ENCODE measurements around the gene BEST3.

The BEST3 gene

GRCh38 chr12:69703146-69703642, 4.1 kb upstream of the BEST3 start:
- H3K36me3 ChIP-seq (ENCODE audit: insufficient read depth, low read length): no peaks in the 10 kb centered on the region
- no peaks in the 10 kb centered on the region for H3K9me3 ChIP-seq (ENCODE audit: control insufficient read depth, insufficient read depth, low read length)
- no peak overlapping the region for H3K9ac ChIP-seq (ENCODE audit: low read depth, low read length)
- H3K4me1 ChIP-seq (ENCODE audit: insufficient read depth, low read length): no peaks in the 10 kb centered on the region

DNA sequence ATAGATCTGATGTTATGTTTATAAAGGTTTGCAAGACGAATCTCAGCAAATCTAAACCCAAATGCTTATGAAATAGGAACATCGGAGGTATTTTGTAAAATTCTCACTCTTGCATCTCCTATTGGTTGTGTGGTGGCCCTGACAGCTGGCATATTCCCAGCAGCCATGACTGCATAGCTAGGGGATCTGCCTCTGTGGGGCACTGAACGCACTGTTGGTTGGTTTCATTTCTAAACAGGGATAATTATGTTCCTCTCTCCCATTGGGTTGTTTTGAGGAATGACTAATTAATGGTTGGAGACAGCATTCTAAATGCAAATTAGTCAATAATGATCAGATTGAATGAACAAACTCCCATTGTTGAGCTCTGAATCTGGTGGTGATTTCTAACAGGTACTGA, 2.7 kb upstream of the BEST3 start:
- H3K9ac ChIP-seq (ENCODE audit: low read depth, low read length): no peak overlapping the region
- H3K9me3 ChIP-seq (ENCODE audit: control insufficient read depth, insufficient read depth, low read length): no peaks in the 10 kb centered on the region
- H3K4me1 ChIP-seq (ENCODE audit: insufficient read depth, low read length): no peaks in the 10 kb centered on the region
- H3K36me3 ChIP-seq (ENCODE audit: insufficient read depth, low read length): no peaks in the 10 kb centered on the region

GRCh38 chr12:69698054-69698453, 1.0 kb downstream of the BEST3 start:
- Histone ChIP-seq H3K4me1 (ENCODE audit: insufficient read depth, low read length) (no peaks in the 10 kb centered on the region), H3K36me3 (ENCODE audit: insufficient read depth, low read length) (no peaks in the 10 kb centered on the region), H3K9me3 (ENCODE audit: control insufficient read depth, insufficient read depth, low read length) (no peaks in the 10 kb centered on the region), H3K9ac (ENCODE audit: low read depth, low read length) (no peak overlapping the region)

GRCh38 chr12:69694123-69694522, 5.0 kb downstream of the BEST3 start:
- no peak overlapping the region for H3K9ac ChIP-seq (ENCODE audit: low read depth, low read length)
- H3K9me3 ChIP-seq (ENCODE audit: control insufficient read depth, insufficient read depth, low read length): no peaks in the 10 kb centered on the region
- H3K4me1 ChIP-seq (ENCODE audit: insufficient read depth, low read length): peaks cover 12% of the 10 kb centered on the region
- H3K36me3 ChIP-seq (ENCODE audit: insufficient read depth, low read length): no peaks in the 10 kb centered on the region

- no peaks in the 10 kb centered on the region for H3K9me3 ChIP-seq (ENCODE audit: control insufficient read depth, insufficient read depth, low read length)
- H3K36me3 ChIP-seq (ENCODE audit: insufficient read depth, low read length): no peaks in the 10 kb centered on the region
- H3K9ac ChIP-seq (ENCODE audit: low read depth, low read length): no peak overlapping the region
- H3K4me1 ChIP-seq (ENCODE audit: insufficient read depth, low read length): peaks cover 33% of the 10 kb centered on the region
These were observed 9.5 kb downstream of the BEST3 start for GRCh38 chr12:69689638-69690037.

DNA sequence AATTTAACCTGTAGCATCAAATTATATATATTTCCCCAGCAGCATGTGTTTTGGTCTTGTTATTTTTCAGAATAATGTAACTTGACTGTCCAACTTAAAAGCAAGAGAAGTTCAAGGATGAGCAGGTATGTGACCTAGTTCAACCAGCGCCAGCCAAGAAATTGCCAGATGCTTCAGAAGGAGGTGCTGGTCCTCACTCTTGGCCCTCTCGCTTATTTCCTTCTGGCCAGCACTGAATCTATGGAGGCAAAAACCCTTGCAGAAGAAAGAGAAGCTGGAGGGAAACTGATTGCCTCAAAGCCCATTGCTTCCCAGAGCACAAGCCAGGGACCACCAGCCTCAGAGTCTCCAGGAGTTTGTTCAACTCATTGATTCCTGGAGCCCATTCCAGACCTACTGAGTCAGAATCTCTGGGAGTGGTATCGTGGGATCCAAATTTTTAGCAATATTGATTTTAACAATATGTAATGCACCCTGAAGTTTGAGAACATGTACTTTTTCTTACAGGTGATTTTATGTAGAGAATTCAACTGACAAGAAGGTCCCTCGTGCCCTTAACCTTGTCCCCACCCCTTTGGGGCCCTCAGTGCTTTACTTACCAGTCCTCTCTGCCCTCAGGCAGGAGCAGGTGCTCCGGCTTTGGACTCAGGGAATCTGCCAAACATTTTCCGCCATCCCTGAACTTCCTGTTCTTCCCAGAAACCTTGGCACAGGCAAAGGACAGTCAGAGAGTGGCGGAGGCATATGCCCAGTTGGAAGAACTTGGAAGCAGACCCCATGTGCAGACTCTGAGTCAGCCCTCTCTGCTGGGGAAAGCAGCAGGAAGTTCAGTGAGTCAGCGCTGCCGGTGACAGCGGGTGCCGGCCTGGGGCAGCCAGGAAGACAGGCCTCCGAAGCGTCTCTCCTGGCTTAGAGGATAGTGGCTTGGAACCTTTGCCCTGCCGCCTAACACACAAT, 10.4 kb downstream of the BEST3 start:
- Histone ChIP-seq H3K36me3 (ENCODE audit: insufficient read depth, low read length) (no peaks in the 10 kb centered on the region), H3K4me1 (ENCODE audit: insufficient read depth, low read length) (peaks cover 39% of the 10 kb centered on the region), H3K9me3 (ENCODE audit: control insufficient read depth, insufficient read depth, low read length) (no peaks in the 10 kb centered on the region), H3K9ac (ENCODE audit: low read depth, low read length) (no peak overlapping the region)

GRCh38 chr12:69688021-69688420, 11.1 kb downstream of the BEST3 start:
- no peaks in the 10 kb centered on the region for H3K9me3 ChIP-seq (ENCODE audit: control insufficient read depth, insufficient read depth, low read length)
- H3K4me1 ChIP-seq (ENCODE audit: insufficient read depth, low read length): peaks cover 39% of the 10 kb centered on the region
- no peak overlapping the region for H3K9ac ChIP-seq (ENCODE audit: low read depth, low read length)
- H3K36me3 ChIP-seq (ENCODE audit: insufficient read depth, low read length): no peaks in the 10 kb centered on the region

DNA sequence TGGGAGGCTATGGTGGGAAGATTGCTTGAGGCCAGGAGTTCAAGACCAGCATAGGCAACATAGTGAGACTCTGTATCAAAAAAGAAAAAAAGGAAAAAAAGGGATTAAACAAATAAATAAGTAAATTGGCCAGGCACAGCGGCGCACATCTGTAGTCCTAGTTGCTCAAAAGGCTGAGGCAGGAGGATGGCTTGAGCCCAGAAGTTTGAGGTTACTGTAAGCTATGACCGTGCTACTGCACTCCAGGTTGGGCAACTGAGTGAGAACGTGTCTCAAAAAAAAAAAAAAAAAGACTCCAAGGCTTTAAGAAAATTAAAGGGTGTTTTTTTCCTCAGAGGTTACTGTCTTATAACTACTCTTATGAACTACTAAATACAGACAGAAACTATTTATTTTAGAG, 11.7 kb downstream of the BEST3 start:
- Histone ChIP-seq H3K4me1 (ENCODE audit: insufficient read depth, low read length) (peaks cover 39% of the 10 kb centered on the region), H3K9me3 (ENCODE audit: control insufficient read depth, insufficient read depth, low read length) (no peaks in the 10 kb centered on the region), H3K36me3 (ENCODE audit: insufficient read depth, low read length) (no peaks in the 10 kb centered on the region), H3K9ac (ENCODE audit: low read depth, low read length) (no peak overlapping the region)

GRCh38 chr12:69686731-69687130, 12.4 kb downstream of the BEST3 start:
- no peak overlapping the region for H3K9ac ChIP-seq (ENCODE audit: low read depth, low read length)
- no peaks in the 10 kb centered on the region for H3K36me3 ChIP-seq (ENCODE audit: insufficient read depth, low read length)
- H3K9me3 ChIP-seq (ENCODE audit: control insufficient read depth, insufficient read depth, low read length): no peaks in the 10 kb centered on the region
- peaks cover 39% of the 10 kb centered on the region for H3K4me1 ChIP-seq (ENCODE audit: insufficient read depth, low read length)

DNA sequence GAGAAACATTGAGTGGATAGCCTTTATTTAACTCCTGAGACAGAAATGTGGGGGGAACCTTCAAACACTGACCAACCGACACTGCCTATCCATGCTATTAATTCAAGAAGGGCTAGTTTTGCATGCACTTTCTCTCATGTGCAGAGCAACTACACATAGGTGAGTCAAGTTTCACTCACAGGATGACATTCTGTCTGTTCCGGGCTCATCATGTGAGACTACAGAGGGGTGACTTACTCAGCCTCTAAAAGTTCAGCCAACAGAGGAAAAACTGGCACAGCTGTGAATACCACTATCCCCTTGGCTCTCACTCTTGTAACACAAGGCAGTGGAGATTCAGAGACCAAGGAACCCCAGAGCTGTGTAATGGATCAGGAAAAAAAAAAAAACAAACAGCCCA, 13.3 kb downstream of the BEST3 start:
- Histone ChIP-seq H3K9me3 (ENCODE audit: control insufficient read depth, insufficient read depth, low read length) (no peaks in the 10 kb centered on the region), H3K9ac (ENCODE audit: low read depth, low read length) (no peak overlapping the region), H3K4me1 (ENCODE audit: insufficient read depth, low read length) (peaks cover 39% of the 10 kb centered on the region), H3K36me3 (ENCODE audit: insufficient read depth, low read length) (no peaks in the 10 kb centered on the region)

DNA sequence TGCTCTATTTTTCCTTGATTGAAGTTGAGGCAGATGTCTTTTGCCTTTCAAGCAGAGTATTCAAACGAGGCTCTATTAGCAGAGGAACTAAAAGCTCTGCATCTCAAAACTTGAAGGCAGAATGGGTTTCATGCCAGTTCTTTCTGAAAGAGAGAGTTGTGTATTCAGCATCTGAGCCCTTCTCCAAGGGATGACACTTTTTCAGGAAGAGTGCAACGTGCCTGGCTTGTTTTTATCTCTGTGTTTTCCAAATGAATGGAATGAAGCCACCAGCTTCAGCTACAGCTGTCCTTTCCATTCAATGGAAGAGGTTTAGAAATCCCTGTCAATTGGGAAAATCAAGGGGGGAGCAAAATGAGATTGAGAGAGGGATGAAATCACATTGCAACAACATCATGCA, 14.6 kb downstream of the BEST3 start:
- H3K36me3 ChIP-seq (ENCODE audit: insufficient read depth, low read length): no peaks in the 10 kb centered on the region
- peaks cover 29% of the 10 kb centered on the region for H3K4me1 ChIP-seq (ENCODE audit: insufficient read depth, low read length)
- no peak overlapping the region for H3K9ac ChIP-seq (ENCODE audit: low read depth, low read length)
- H3K9me3 ChIP-seq (ENCODE audit: control insufficient read depth, insufficient read depth, low read length): no peaks in the 10 kb centered on the region

GRCh38 chr12:69682110-69682755, 16.9 kb downstream of the BEST3 start:
- Histone ChIP-seq H3K9me3 (ENCODE audit: control insufficient read depth, insufficient read depth, low read length) (no peaks in the 10 kb centered on the region), H3K36me3 (ENCODE audit: insufficient read depth, low read length) (no peaks in the 10 kb centered on the region), H3K9ac (ENCODE audit: low read depth, low read length) (no peak overlapping the region), H3K4me1 (ENCODE audit: insufficient read depth, low read length) (peaks cover 13% of the 10 kb centered on the region)

- no peaks in the 10 kb centered on the region for H3K36me3 ChIP-seq (ENCODE audit: insufficient read depth, low read length)
- peaks cover under 1% of the 10 kb centered on the region; the same call in 1 of the 2 replicates for H3K4me1 ChIP-seq (ENCODE audit: insufficient read depth, low read length)
- no peak overlapping the region for H3K9ac ChIP-seq (ENCODE audit: low read depth, low read length)
- no peaks in the 10 kb centered on the region for H3K9me3 ChIP-seq (ENCODE audit: control insufficient read depth, insufficient read depth, low read length)
These were observed 20.0 kb downstream of the BEST3 start for GRCh38 chr12:69679119-69679518.

GRCh38 chr12:69676257-69677012, 22.7 kb downstream of the BEST3 start:
- Histone ChIP-seq H3K36me3 (ENCODE audit: insufficient read depth, low read length) (no peaks in the 10 kb centered on the region), H3K4me1 (ENCODE audit: insufficient read depth, low read length) (no peaks in the 10 kb centered on the region; the same call in 1 of the 2 replicates), H3K9me3 (ENCODE audit: control insufficient read depth, insufficient read depth, low read length) (no peaks in the 10 kb centered on the region), H3K9ac (ENCODE audit: low read depth, low read length) (no peak overlapping the region)

Measured in ES-I3 (cell line).